NB4 (cell line): ENCODE data around the gene PTPN1.

Experiments
- MYC ChIP-seq: IDR thresholded peaks from 2 replicates; pipeline ENCODE4 v1.6.1; 2011; ENCODE audit warnings: low read depth, low read length
- POLR2A ChIP-seq: IDR thresholded peaks from 2 replicates; pipeline ENCODE4 v1.6.1; 2011; ENCODE audit warnings: mild to moderate bottlenecking; ENCODE audit not compliant: insufficient read length; ENCODE audit errors: extremely low read depth
- TF ChIP-seq, protein P1 (sequence below): IDR thresholded peaks from one replicate; pipeline ENCODE4 v1.5.1; 2012; ENCODE audit warnings: low read depth, low read length

DNA sequence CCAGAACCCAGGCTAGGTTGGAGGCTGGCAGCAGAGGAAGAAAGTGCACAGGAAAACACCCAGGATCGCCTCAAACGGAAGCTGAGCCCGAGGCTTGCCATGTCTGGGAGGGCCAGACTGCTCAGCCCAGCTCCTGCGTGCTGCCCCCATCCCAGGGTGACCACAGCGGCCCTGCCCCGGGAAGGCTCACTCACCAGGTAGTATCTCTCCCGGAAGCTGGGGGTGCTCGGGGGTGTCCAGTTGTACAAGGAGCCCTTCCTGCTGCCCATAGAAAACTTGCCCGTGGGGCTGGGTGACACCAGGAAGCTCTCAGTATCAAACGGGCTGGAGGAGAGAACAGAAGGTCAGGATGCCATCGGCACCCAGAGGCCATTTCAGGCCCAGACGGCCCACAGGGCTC, 94.3 kb downstream of the PTPN1 start:
- TF ChIP-seq, protein P1, sequence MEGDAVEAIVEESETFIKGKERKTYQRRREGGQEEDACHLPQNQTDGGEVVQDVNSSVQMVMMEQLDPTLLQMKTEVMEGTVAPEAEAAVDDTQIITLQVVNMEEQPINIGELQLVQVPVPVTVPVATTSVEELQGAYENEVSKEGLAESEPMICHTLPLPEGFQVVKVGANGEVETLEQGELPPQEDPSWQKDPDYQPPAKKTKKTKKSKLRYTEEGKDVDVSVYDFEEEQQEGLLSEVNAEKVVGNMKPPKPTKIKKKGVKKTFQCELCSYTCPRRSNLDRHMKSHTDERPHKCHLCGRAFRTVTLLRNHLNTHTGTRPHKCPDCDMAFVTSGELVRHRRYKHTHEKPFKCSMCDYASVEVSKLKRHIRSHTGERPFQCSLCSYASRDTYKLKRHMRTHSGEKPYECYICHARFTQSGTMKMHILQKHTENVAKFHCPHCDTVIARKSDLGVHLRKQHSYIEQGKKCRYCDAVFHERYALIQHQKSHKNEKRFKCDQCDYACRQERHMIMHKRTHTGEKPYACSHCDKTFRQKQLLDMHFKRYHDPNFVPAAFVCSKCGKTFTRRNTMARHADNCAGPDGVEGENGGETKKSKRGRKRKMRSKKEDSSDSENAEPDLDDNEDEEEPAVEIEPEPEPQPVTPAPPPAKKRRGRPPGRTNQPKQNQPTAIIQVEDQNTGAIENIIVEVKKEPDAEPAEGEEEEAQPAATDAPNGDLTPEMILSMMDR: no peak
- no peak for TF ChIP-seq POLR2A
- no peak for TF ChIP-seq MYC
